ENCODE data around the gene EIF2S3.

The EIF2S3 gene

GRCh38 chrX:24054182-24055042 is at the start of gene EIF2S3:
Gene EIF2S3 (plus strand): TSS chrX:24054956. CDS start chrX:24054969, 13 bp downstream.
- peak; percentile 81 for TF ChIP-seq CTCF (IDR thresholded peaks at IDR 0.05; ENCODE audit: borderline replicate concordance, insufficient read depth, low read depth, low read length)
- peak within 1 kb of the TSS; percentile 77 for H3K4me3 ChIP-seq (ENCODE audit: low read depth, low read length)

- H3K4me3 ChIP-seq (ENCODE audit: low read depth, low read length): no peak overlapping the region
- no peak for TF ChIP-seq CTCF (IDR thresholded peaks at IDR 0.05; ENCODE audit: borderline replicate concordance, insufficient read depth, low read depth, low read length)
These were observed 49.7 kb upstream of the EIF2S3 start for GRCh38 chrX:24005028-24005427.

- no peak overlapping the region for H3K4me3 ChIP-seq (ENCODE audit: low read depth, low read length)
- no peak for TF ChIP-seq CTCF (IDR thresholded peaks at IDR 0.05; ENCODE audit: borderline replicate concordance, insufficient read depth, low read depth, low read length)
These were observed 48.9 kb upstream of the EIF2S3 start for GRCh38 chrX:24005867-24006266.

- no peak overlapping the region for H3K4me3 ChIP-seq (ENCODE audit: low read depth, low read length)
- no peak for TF ChIP-seq CTCF (IDR thresholded peaks at IDR 0.05; ENCODE audit: borderline replicate concordance, insufficient read depth, low read depth, low read length)
These were observed 42.5 kb upstream of the EIF2S3 start for GRCh38 chrX:24012266-24012665.

- H3K4me3 ChIP-seq (ENCODE audit: low read depth, low read length): no peak overlapping the region
- no peak for TF ChIP-seq CTCF (IDR thresholded peaks at IDR 0.05; ENCODE audit: borderline replicate concordance, insufficient read depth, low read depth, low read length)
These were observed 40.3 kb upstream of the EIF2S3 start for GRCh38 chrX:24014388-24015018.

- no peak for TF ChIP-seq CTCF (IDR thresholded peaks at IDR 0.05; ENCODE audit: borderline replicate concordance, insufficient read depth, low read depth, low read length)
- no peak overlapping the region for H3K4me3 ChIP-seq (ENCODE audit: low read depth, low read length)
These were observed 37.1 kb upstream of the EIF2S3 start for GRCh38 chrX:24017674-24018073.

GRCh38 chrX:24018809-24019208 is 35.9 kb upstream of the EIF2S3 start:
- H3K4me3 ChIP-seq (ENCODE audit: low read depth, low read length): no peak overlapping the region
- TF ChIP-seq CTCF (IDR thresholded peaks at IDR 0.05; ENCODE audit: borderline replicate concordance, insufficient read depth, low read depth, low read length): no peak
